ENCODE measurements around the gene OPHN1. TPM values are rescaled to one million over a fixed set of nuclear protein-coding genes. Genes with fewer than 3 reads are reported as not detected.
"Not testable (repeated sequence)": the region's sequence is repeated elsewhere in the genome, so short reads cannot be mapped to it uniquely, and the experiment has no call there.

OPHN1 gene
- total RNA-seq, 1 experiment from 2014 or later = 72.0 TPM

- DNase-seq (ENCODE audit: low read depth, low spot score); in situ Hi-C loops (cut with HindIII; ENCODE audit: low pct_unique_long_range_greater_than_20kb, low sequenced_read_pairs): not testable (repeated sequence)
Measured at GRCh38 chrX:68078801-68079200, 354.5 kb downstream of the OPHN1 start.

GRCh38 chrX:68077378-68077777, 355.9 kb downstream of the OPHN1 start:
- in situ Hi-C loops (cut with HindIII; ENCODE audit: low pct_unique_long_range_greater_than_20kb, low sequenced_read_pairs) = no loop called here
- DNase-seq (ENCODE audit: low read depth, low spot score) = no peak

GRCh38 chrX:68072041-68072440, 361.3 kb downstream of the OPHN1 start:
- no peak for DNase-seq (ENCODE audit: low read depth, low spot score)
- in situ Hi-C loops (cut with HindIII; ENCODE audit: low pct_unique_long_range_greater_than_20kb, low sequenced_read_pairs) = no loop called here

GRCh38 chrX:68070119-68070518, 363.2 kb downstream of the OPHN1 start:
- DNase-seq (ENCODE audit: low read depth, low spot score); in situ Hi-C loops (cut with HindIII; ENCODE audit: low pct_unique_long_range_greater_than_20kb, low sequenced_read_pairs): not testable (repeated sequence)

GRCh38 chrX:68061206-68061535, 372.1 kb downstream of the OPHN1 start:
- no peak for DNase-seq (ENCODE audit: low read depth, low spot score)
- in situ Hi-C loops (cut with HindIII; ENCODE audit: low pct_unique_long_range_greater_than_20kb, low sequenced_read_pairs) = no loop called here

- no peak for DNase-seq (ENCODE audit: low read depth, low spot score)
- in situ Hi-C loops (cut with HindIII; ENCODE audit: low pct_unique_long_range_greater_than_20kb, low sequenced_read_pairs) = no loop called here
Measured at GRCh38 chrX:68060506-68061205, 372.6 kb downstream of the OPHN1 start.

- in situ Hi-C loops (cut with HindIII; ENCODE audit: low pct_unique_long_range_greater_than_20kb, low sequenced_read_pairs) = no loop called here
- no peak for DNase-seq (ENCODE audit: low read depth, low spot score)
Measured at GRCh38 chrX:68059469-68059868, 373.8 kb downstream of the OPHN1 start.

- in situ Hi-C loops (cut with HindIII; ENCODE audit: low pct_unique_long_range_greater_than_20kb, low sequenced_read_pairs) = no loop called here
- no peak for DNase-seq (ENCODE audit: low read depth, low spot score)
Measured at GRCh38 chrX:68049466-68049865, 383.8 kb downstream of the OPHN1 start.

GRCh38 chrX:68048774-68049173, 384.5 kb downstream of the OPHN1 start:
- in situ Hi-C loops (cut with HindIII; ENCODE audit: low pct_unique_long_range_greater_than_20kb, low sequenced_read_pairs) = no loop called here

GRCh38 chrX:68045008-68045577, 388.2 kb downstream of the OPHN1 start:
- DNase-seq (ENCODE audit: low read depth, low spot score) = no peak
- in situ Hi-C loops (cut with HindIII; ENCODE audit: low pct_unique_long_range_greater_than_20kb, low sequenced_read_pairs) = no loop called here

More at GRCh38 chrX:68048774-68049173, 384.5 kb downstream of the OPHN1 start:
- no peak for DNase-seq (ENCODE audit: low read depth, low spot score)

- DNase-seq (ENCODE audit: low read depth, low spot score) = no peak
- in situ Hi-C loops (cut with HindIII; ENCODE audit: low pct_unique_long_range_greater_than_20kb, low sequenced_read_pairs) = no loop called here
Measured at GRCh38 chrX:68043713-68044438, 389.4 kb downstream of the OPHN1 start.

- DNase-seq (ENCODE audit: low read depth, low spot score) = no peak
- in situ Hi-C loops (cut with HindIII; ENCODE audit: low pct_unique_long_range_greater_than_20kb, low sequenced_read_pairs) = no loop called here
Measured at GRCh38 chrX:68041110-68041509, 392.2 kb downstream of the OPHN1 start.

GRCh38 chrX:68018248-68019203, 414.8 kb downstream of the OPHN1 start:
- in situ Hi-C loops (cut with HindIII; ENCODE audit: low pct_unique_long_range_greater_than_20kb, low sequenced_read_pairs) = no loop called here
- peak; percentile 61 for DNase-seq (ENCODE audit: low read depth, low spot score)

- DNase-seq (ENCODE audit: low read depth, low spot score) = no peak
- in situ Hi-C loops (cut with HindIII; ENCODE audit: low pct_unique_long_range_greater_than_20kb, low sequenced_read_pairs) = no loop called here
Measured at GRCh38 chrX:67998540-67998939, 434.8 kb downstream of the OPHN1 start.

Data from SK-MEL-5 (cell line).